ENCODE results near the gene PVALEF. TPM values are rescaled to one million over a fixed set of nuclear protein-coding genes. Genes with fewer than 3 reads are reported as not detected.

Gene PVALEF
- polyA plus RNA-seq, 1 of the 3 experiments (the other 2 are of a cell fraction), result not detected

GRCh38 chr17:81132770-81133723 lies 32.3 kb upstream of the PVALEF start:
- POLR2A ChIA-PET, result interaction anchor here (0.8 to 1.5 kb wide), 2 partner anchors 10 kb away, joined by 3 to 4 read pairs; no protein-coding TSS in a partner anchor
- no peaks in the 10 kb centered on the region for H3K36me3 ChIP-seq (replicated peaks in 1 of 2; ENCODE audit: control insufficient read depth in 1 of 2, insufficient read depth in 2 of 2, low read length in 1 of 2)
- no peaks in the 10 kb centered on the region for H4K20me1 ChIP-seq (ENCODE audit: insufficient read depth)
- H3K4me2 ChIP-seq, result no peak overlapping the region
- no peaks in the 10 kb centered on the region for H3K9me2 ChIP-seq
- CTCF ChIA-PET, result interaction anchor here (0.7 to 3.4 kb wide), 8 partner anchors 10 to 377 kb away, joined by 3 to 28 read pairs (median 5); no protein-coding TSS in a partner anchor
- H3K4me3 ChIP-seq (ENCODE audit: low read depth in 2 of 2, low read length in 1 of 2), result no peak overlapping the region
- no peaks in the 10 kb centered on the region for H3K9me3 ChIP-seq
- H3F3A ChIP-seq (replicated peaks; ENCODE audit: insufficient read depth), result peaks cover 4% of the 10 kb centered on the region
- peaks cover 2% of the 10 kb centered on the region; the same call in 1 of the 2 replicates for H3K27me3 ChIP-seq (ENCODE audit: insufficient read depth)
- 81% methylated on average over 16 of the region's 22 CpGs for WGBS (ENCODE audit: low lambda C conversion rate)
- H3K4me1 ChIP-seq (ENCODE audit: control insufficient read depth in 1 of 2, insufficient read depth in 2 of 2, low read depth in 1 of 2, low read length in 1 of 2), result peaks cover 0 to 4% of the 10 kb centered on the region in 2 experiments; a peak in 1 of 4 replicates
- no peak for TF ChIP-seq TAF1 (IDR thresholded peaks at IDR 0.05; ENCODE audit: borderline replicate concordance, low read depth, low read length)
- TF ChIP-seq RAD21 (IDR thresholded peaks at IDR 0.05; ENCODE audit: low read length), result no peak
- no peak for TF ChIP-seq MAX (IDR thresholded peaks at IDR 0.05; ENCODE audit: low read depth)
- TF ChIP-seq, protein P1, sequence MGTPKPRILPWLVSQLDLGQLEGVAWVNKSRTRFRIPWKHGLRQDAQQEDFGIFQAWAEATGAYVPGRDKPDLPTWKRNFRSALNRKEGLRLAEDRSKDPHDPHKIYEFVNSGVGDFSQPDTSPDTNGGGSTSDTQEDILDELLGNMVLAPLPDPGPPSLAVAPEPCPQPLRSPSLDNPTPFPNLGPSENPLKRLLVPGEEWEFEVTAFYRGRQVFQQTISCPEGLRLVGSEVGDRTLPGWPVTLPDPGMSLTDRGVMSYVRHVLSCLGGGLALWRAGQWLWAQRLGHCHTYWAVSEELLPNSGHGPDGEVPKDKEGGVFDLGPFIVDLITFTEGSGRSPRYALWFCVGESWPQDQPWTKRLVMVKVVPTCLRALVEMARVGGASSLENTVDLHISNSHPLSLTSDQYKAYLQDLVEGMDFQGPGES (IDR thresholded peaks at IDR 0.05; ENCODE audit: low read depth, low read length), result no peak
- TF ChIP-seq, protein P2, sequence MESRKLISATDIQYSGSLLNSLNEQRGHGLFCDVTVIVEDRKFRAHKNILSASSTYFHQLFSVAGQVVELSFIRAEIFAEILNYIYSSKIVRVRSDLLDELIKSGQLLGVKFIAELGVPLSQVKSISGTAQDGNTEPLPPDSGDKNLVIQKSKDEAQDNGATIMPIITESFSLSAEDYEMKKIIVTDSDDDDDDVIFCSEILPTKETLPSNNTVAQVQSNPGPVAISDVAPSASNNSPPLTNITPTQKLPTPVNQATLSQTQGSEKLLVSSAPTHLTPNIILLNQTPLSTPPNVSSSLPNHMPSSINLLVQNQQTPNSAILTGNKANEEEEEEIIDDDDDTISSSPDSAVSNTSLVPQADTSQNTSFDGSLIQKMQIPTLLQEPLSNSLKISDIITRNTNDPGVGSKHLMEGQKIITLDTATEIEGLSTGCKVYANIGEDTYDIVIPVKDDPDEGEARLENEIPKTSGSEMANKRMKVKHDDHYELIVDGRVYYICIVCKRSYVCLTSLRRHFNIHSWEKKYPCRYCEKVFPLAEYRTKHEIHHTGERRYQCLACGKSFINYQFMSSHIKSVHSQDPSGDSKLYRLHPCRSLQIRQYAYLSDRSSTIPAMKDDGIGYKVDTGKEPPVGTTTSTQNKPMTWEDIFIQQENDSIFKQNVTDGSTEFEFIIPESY (IDR thresholded peaks at IDR 0.05; ENCODE audit: borderline replicate concordance, low read depth), result no peak
- no peak for TF ChIP-seq EP300 (IDR thresholded peaks at IDR 0.05; ENCODE audit: borderline replicate concordance in 1 of 2, low read depth in 1 of 2, low read length in 1 of 2)
- TF ChIP-seq TEAD4 (IDR thresholded peaks at IDR 0.05; ENCODE audit: borderline replicate concordance, insufficient read depth), result no peak
- TF ChIP-seq, protein P3, sequence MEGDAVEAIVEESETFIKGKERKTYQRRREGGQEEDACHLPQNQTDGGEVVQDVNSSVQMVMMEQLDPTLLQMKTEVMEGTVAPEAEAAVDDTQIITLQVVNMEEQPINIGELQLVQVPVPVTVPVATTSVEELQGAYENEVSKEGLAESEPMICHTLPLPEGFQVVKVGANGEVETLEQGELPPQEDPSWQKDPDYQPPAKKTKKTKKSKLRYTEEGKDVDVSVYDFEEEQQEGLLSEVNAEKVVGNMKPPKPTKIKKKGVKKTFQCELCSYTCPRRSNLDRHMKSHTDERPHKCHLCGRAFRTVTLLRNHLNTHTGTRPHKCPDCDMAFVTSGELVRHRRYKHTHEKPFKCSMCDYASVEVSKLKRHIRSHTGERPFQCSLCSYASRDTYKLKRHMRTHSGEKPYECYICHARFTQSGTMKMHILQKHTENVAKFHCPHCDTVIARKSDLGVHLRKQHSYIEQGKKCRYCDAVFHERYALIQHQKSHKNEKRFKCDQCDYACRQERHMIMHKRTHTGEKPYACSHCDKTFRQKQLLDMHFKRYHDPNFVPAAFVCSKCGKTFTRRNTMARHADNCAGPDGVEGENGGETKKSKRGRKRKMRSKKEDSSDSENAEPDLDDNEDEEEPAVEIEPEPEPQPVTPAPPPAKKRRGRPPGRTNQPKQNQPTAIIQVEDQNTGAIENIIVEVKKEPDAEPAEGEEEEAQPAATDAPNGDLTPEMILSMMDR (IDR thresholded peaks at IDR 0.05), result no peak
- no peak for TF ChIP-seq TCF12 (IDR thresholded peaks at IDR 0.05)
- no peak for TF ChIP-seq MXI1 (IDR thresholded peaks at IDR 0.05; ENCODE audit: low read depth, low read length)
- TF ChIP-seq SIN3A (IDR thresholded peaks at IDR 0.05; ENCODE audit: borderline replicate concordance, low read depth, low read length), result no peak
- no peak for TF ChIP-seq RXRA (IDR thresholded peaks at IDR 0.05; ENCODE audit: borderline replicate concordance, low read depth)
- no peak for TF ChIP-seq USF1 (IDR thresholded peaks at IDR 0.05; ENCODE audit: borderline replicate concordance, low read depth)
- TF ChIP-seq GABPA (IDR thresholded peaks at IDR 0.05; ENCODE audit: low read depth), result no peak
- no peak for TF ChIP-seq MEF2A (IDR thresholded peaks at IDR 0.05; ENCODE audit: borderline replicate concordance, low read depth)
- no peak for TF ChIP-seq NFIC (IDR thresholded peaks at IDR 0.05; ENCODE audit: borderline replicate concordance)
- TF ChIP-seq FOXM1 (IDR thresholded peaks at IDR 0.05; ENCODE audit: low read depth), result no peak
- H3K27ac ChIP-seq (ENCODE audit: low read depth in 2 of 2, low read length in 1 of 2), result no peak overlapping the region
- no peaks in the 10 kb centered on the region for H3K79me2 ChIP-seq (ENCODE audit: insufficient read depth)
- no peak for DNase-seq
- no peak overlapping the region for H2AFZ ChIP-seq (ENCODE audit: low read depth)
- H3K9ac ChIP-seq, result no peak overlapping the region
